B cell (primary cell): ENCODE data around the gene ATP11C. TPM values are rescaled to one million over a fixed set of nuclear protein-coding genes. Genes with fewer than 3 reads are reported as not detected.
A peak's percentile ranks its signal among the peaks of the same experiment; 100 is the strongest.
"Not testable (repeated sequence)": the region's sequence is repeated elsewhere in the genome, so short reads cannot be mapped to it uniquely, and the experiment has no call there.

Experiments used
- ATAC-seq: fragments of 200-7000 bp; cut with Tn5 transposase; one replicate; pipeline ENCODE4 v1.10.0; 2021; ENCODE audit warnings: low read depth, mild to moderate bottlenecking, moderate number of reproducible peaks, moderate library complexity
- CTCF ChIA-PET: fragments of 350-600 bp; sonication (Branson Sonifier 250); formaldehyde crosslinking; loops from one replicate; lab custom pipeline; 2021; ENCODE audit warnings: antibody characterized with exemption, inconsistent platforms; lab: Charles Lee
- POLR2A ChIA-PET: fragments of 350-600 bp; sonication (Branson Sonifier 250); formaldehyde crosslinking; loops from one replicate; lab custom pipeline; 2021; ENCODE audit warnings: antibody characterized with exemption; lab: Charles Lee
- DNase-seq: peaks from one replicate; pipeline ENCODE4 v3.0.0; 2013
- H2AFZ ChIP-seq: 2 replicates; pipeline ENCODE4 v1.6.1; 2012; ENCODE audit warnings: mild to moderate bottlenecking, low read depth, low read length; ENCODE audit not compliant: insufficient read depth, poor library complexity, severe bottlenecking
- H3K27ac ChIP-seq, 2 donors: 1 replicate in 1 of 2; 2 replicates in 1 of 2; pipeline ENCODE4 v1.5.1; 2012 to 2013; ENCODE audit warnings: low read length in 2 of 2, mild to moderate bottlenecking in 2 of 2, moderate library complexity in 1 of 2
- H3K27me3 ChIP-seq, 4 experiments: fragments of 200-600 bp in 1 of 4; sonication (generic) in 1 of 4; replicated peaks in 1 of 4; 1 replicate in 2 of 4; 2 replicates in 2 of 4; pipeline versions ENCODE4 v1.6.1 to v1.7.0; 2013 to 2016; ENCODE audit warnings: low read length in 3 of 4, mild to moderate bottlenecking in 2 of 4, mixed read lengths in 1 of 4, moderate library complexity in 1 of 4; ENCODE audit not compliant: insufficient read depth in 4 of 4, control insufficient read depth in 3 of 4; ENCODE audit errors: control extremely low read depth in 1 of 4
- H3K36me3 ChIP-seq, 2 experiments: replicated peaks in 1 of 2; 1 replicate in 1 of 2; 2 replicates in 1 of 2; pipeline versions ENCODE4 v1.6.1 to v1.7.1; 2013; ENCODE audit warnings: low read length in 1 of 2; ENCODE audit not compliant: insufficient read depth in 2 of 2, control insufficient read depth in 1 of 2; ENCODE audit errors: control extremely low read depth in 1 of 2, extremely low read depth in 1 of 2
- H3K4me1 ChIP-seq, 2 donors: fragments of 200-600 bp in 1 of 2; sonication (generic) in 1 of 2; 1 replicate in 1 of 2; 2 replicates in 1 of 2; pipeline versions ENCODE4 v1.5.1 to v1.6.1; 2013 to 2017; ENCODE audit warnings: low read length in 2 of 2; ENCODE audit not compliant: control insufficient read depth in 2 of 2, insufficient read depth in 2 of 2
- H3K4me2 ChIP-seq: replicated peaks from 2 replicates; pipeline ENCODE3; 2012; ENCODE audit warnings: mild to moderate bottlenecking, low read depth, low read length; ENCODE audit not compliant: poor library complexity, severe bottlenecking
- H3K4me3 ChIP-seq, 5 experiments: fragments of 200-600 bp in 1 of 5; sonication (generic) in 1 of 5; 1 replicate in 3 of 5; 2 replicates in 2 of 5; pipeline versions ENCODE4 v1.5.1 to v1.7.0; 2011 to 2016; ENCODE audit warnings: low read length in 4 of 5, mild to moderate bottlenecking in 4 of 5, low read depth in 2 of 5, control low read depth in 1 of 5, moderate library complexity in 1 of 5; ENCODE audit not compliant: insufficient read depth in 1 of 5; ENCODE audit errors: control extremely low read depth in 1 of 5, extremely low read depth in 1 of 5
- H3K79me2 ChIP-seq: fragments of 200-600 bp; sonication (generic); one replicate; pipeline ENCODE4 v1.6.0; 2016; ENCODE audit warnings: low read length; ENCODE audit not compliant: control insufficient read depth, insufficient read depth
- H3K9ac ChIP-seq: fragments of 200-600 bp; sonication (generic); 2 replicates; pipeline ENCODE4 v1.6.1; 2017; ENCODE audit warnings: mild to moderate bottlenecking, low read length, moderate library complexity
- H3K9me3 ChIP-seq, 3 donors: one replicate each; pipeline versions ENCODE4 v1.6.1 to v1.7.1; 2013; ENCODE audit warnings: low read length in 2 of 3; ENCODE audit not compliant: control insufficient read depth in 2 of 3, insufficient read depth in 1 of 3; ENCODE audit errors: control extremely low read depth in 1 of 3
- H4K20me1 ChIP-seq: 2 replicates; pipeline ENCODE4 v1.6.0; 2012; ENCODE audit warnings: mild to moderate bottlenecking, low read length; ENCODE audit not compliant: insufficient read depth, control insufficient read depth, poor library complexity, severe bottlenecking
- H3K27ac Mint-ChIP-seq: one replicate; pipeline ENCODE4 v1.8.0; 2021; ENCODE audit warnings: mixed read lengths
- H3K27me3 Mint-ChIP-seq: one replicate; pipeline ENCODE4 v1.8.0; 2021; ENCODE audit warnings: mixed read lengths
- H3K4me1 Mint-ChIP-seq: one replicate; pipeline ENCODE4 v1.8.0; 2021; ENCODE audit warnings: mixed read lengths
- H3K4me3 Mint-ChIP-seq: one replicate; pipeline ENCODE4 v1.8.0; 2021; ENCODE audit warnings: mixed read lengths
- H3K9me3 Mint-ChIP-seq: one replicate; pipeline ENCODE4 v1.8.0; 2022; ENCODE audit warnings: mixed read lengths; ENCODE audit not compliant: insufficient read depth
- CTCF ChIP-seq: fragments of 200-600 bp; IDR thresholded peaks from one replicate; pipeline ENCODE4 v1.8.0; 2022; ENCODE audit warnings: antibody characterized with exemption, mild to moderate bottlenecking
- EZH2 ChIP-seq: IDR thresholded peaks from 2 replicates; pipeline ENCODE4 v1.6.1; 2012; ENCODE audit warnings: borderline replicate concordance, low read depth, mild to moderate bottlenecking, moderate library complexity, low read length; ENCODE audit not compliant: insufficient read depth, poor library complexity, severe bottlenecking
- WGBS: methylation state at CpG from one replicate; pipeline ENCODE4 v1.1.5; 2013; ENCODE audit warnings: missing lambda C conversion rate; ENCODE audit not compliant: insufficient coverage; 5-methylcytosine and 5-hydroxymethylcytosine counted together
- intact Hi-C: fragments of 100-400 bp; cut with micrococcal nuclease; formaldehyde crosslinking; loops from one replicate; pipeline ENCODE4 v1.10.0; 2022
- polyA plus RNA-seq: library from polyadenylated mRNA; depleted of rRNA; stranded (reverse); fragments of >200 nt; gene quantifications from 2 replicates; pipeline ENCODE4 v1.2.3, GENCODE V29; 2012
- total RNA-seq, 2 donors: library from RNA; stranded (reverse); fragments of 120-200 nt in 1 of 2; gene quantifications; 1 replicate in 1 of 2; 2 replicates in 1 of 2; pipeline versions ENCODE4 v1.2.3 to v1.2.4, GENCODE V29; 2013 to 2022

ATP11C gene
- total and polyA plus RNA-seq, 2 donors (not counting 1 experiment from before 2014, with no cell fraction given), result 8.5 to 29.2 TPM

DNA sequence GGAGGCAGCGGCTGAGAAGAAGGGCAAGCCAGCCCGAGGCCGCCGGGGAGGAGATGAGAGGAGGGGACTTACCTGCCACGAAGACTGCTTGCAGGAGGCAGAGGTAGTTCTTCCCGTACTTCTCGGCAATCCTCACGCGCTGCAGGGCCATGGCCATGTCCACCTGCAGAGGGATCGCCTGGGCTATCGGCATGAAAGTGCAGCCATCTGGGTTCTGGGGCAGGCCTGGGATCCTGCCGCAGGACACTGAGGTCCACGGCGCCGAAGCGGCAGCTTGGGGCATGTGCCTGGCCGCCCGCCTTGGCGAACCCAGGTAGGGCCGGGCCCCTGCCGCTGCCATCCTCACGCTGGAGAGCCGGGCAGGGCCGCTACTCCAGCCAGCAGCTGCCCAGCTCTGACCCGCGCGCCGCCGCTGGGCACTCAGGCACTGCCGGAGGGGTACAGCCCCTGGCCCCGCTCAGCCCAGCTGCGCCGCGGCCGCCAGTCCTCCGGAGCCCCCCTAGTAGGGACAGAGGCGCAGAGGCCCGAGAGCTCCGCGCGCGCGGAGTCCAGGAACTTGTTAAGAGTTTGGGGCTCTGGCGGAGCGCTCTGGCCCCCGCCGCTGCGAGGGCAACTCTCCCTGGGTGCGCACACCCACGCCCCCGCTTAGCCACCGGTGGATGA is 240.9 kb downstream of the ATP11C start:
- POLR2A ChIA-PET, result no interaction called here
- ATAC-seq (no peak), DNase-seq (no peak)
- peaks cover 21% of the 10 kb centered on the region for H3K27me3 Mint-ChIP-seq
- Histone ChIP-seq H3K4me2 (no peak overlapping the region), H3K4me1 (no peaks in the 10 kb centered on the region), H3K4me3 (no peak overlapping the region), H3K27ac (no peak overlapping the region), H3K79me2 (no peaks in the 10 kb centered on the region), H3K27me3 (peaks cover 0 to 6% (median 0%) of the 10 kb centered on the region in 4 experiments), H3K9me3 (no peaks in the 10 kb centered on the region), H3K36me3 (no peaks in the 10 kb centered on the region), H3K9ac (no peak overlapping the region), H2AFZ (no peak overlapping the region), H4K20me1 (no peaks in the 10 kb centered on the region)
- H3K4me3 Mint-ChIP-seq, result no peak overlapping the region
- peaks cover 7% of the 10 kb centered on the region for H3K4me1 Mint-ChIP-seq
- no peaks in the 10 kb centered on the region for H3K9me3 Mint-ChIP-seq
- 7% methylated on average over 40 of the region's 52 CpGs for WGBS
- no peak overlapping the region for H3K27ac Mint-ChIP-seq
- intact Hi-C loops, result no loop called here
- CTCF ChIA-PET, result no interaction called here
- TF ChIP-seq CTCF (no peak), EZH2 (no peak)

- peaks cover 7% of the 10 kb centered on the region for H3K4me1 Mint-ChIP-seq
- Histone ChIP-seq H3K9me3 (no peaks in the 10 kb centered on the region), H4K20me1 (no peaks in the 10 kb centered on the region), H2AFZ (no peak overlapping the region), H3K27me3 (peaks cover 0 to 6% (median 0%) of the 10 kb centered on the region in 4 experiments), H3K79me2 (no peaks in the 10 kb centered on the region), H3K4me3 (no peak overlapping the region), H3K9ac (no peak overlapping the region), H3K4me2 (no peak overlapping the region), H3K36me3 (no peaks in the 10 kb centered on the region), H3K27ac (no peak overlapping the region), H3K4me1 (no peaks in the 10 kb centered on the region)
- CTCF ChIA-PET, result no interaction called here
- POLR2A ChIA-PET, result no interaction called here
- TF ChIP-seq EZH2 (no peak), CTCF (no peak)
- peak overlapping the region; percentile 52 for H3K4me3 Mint-ChIP-seq
- ATAC-seq (no peak), DNase-seq (no peak)
- intact Hi-C loops, result no loop called here
- WGBS, result 1% methylated on average over 8 of the region's 23 CpGs
- H3K27me3 Mint-ChIP-seq, result peaks cover 21% of the 10 kb centered on the region
- no peak overlapping the region for H3K27ac Mint-ChIP-seq
- peaks cover 2% of the 10 kb centered on the region for H3K9me3 Mint-ChIP-seq
These were observed 241.4 kb downstream of the ATP11C start for GRCh38 chrX:139691493-139691842.

- ATAC-seq, H3K27me3 ChIP-seq, POLR2A ChIA-PET, H3K4me3 ChIP-seq, H3K79me2 ChIP-seq, H3K9me3 Mint-ChIP-seq, H3K4me3 Mint-ChIP-seq, H3K27ac Mint-ChIP-seq, H3K4me1 ChIP-seq, H3K27me3 Mint-ChIP-seq, H3K9me3 ChIP-seq, H3K9ac ChIP-seq, H3K36me3 ChIP-seq, H3K27ac ChIP-seq, H3K4me2 ChIP-seq, H3K4me1 Mint-ChIP-seq, intact Hi-C loops, CTCF ChIA-PET, H2AFZ ChIP-seq, DNase-seq, H4K20me1 ChIP-seq: not testable (repeated sequence)
- 70% methylated on average over 2 of the region's 7 CpGs for WGBS
These were observed 247.7 kb downstream of the ATP11C start for GRCh38 chrX:139685175-139685574.
